Activated CD4-positive, alpha-beta T cell treated with anti-CD3 and anti-CD28 coated beads, Interleukin-2, amount 10 ng/mL, durations not matched to agents 7 days and 5 days (primary cell): ENCODE measurements around the gene NPFFR1. TPM values are rescaled to one million over a fixed set of nuclear protein-coding genes. Genes with fewer than 3 reads are reported as not detected.

ENCODE experiments used
- CTCF ChIA-PET: fragments of 350-600 bp; sonication (Branson Sonifier 250); formaldehyde crosslinking; loops from one replicate; lab custom pipeline; 2021; ENCODE audit warnings: antibody characterized with exemption; lab: Charles Lee
- POLR2A ChIA-PET: fragments of 350-600 bp; sonication (Branson Sonifier 250); formaldehyde crosslinking; loops from one replicate; lab custom pipeline; 2021; ENCODE audit warnings: antibody characterized with exemption; lab: Charles Lee
- DNase-seq: peaks from one replicate; pipeline ENCODE4 v3.0.0-alpha.2; 2020
- H3K27ac Mint-ChIP-seq: one replicate; pipeline ENCODE4 v1.8.0; 2021; ENCODE audit warnings: mild to moderate bottlenecking, moderate library complexity, mixed read lengths
- H3K27me3 Mint-ChIP-seq: one replicate; pipeline ENCODE4 v1.8.0; 2021; ENCODE audit warnings: mixed read lengths
- H3K36me3 Mint-ChIP-seq: one replicate; pipeline ENCODE4 v1.8.0; 2021; ENCODE audit warnings: low read depth, mixed read lengths
- H3K4me1 Mint-ChIP-seq: one replicate; pipeline ENCODE4 v1.8.0; 2021; ENCODE audit warnings: mixed read lengths
- H3K4me3 Mint-ChIP-seq: one replicate; pipeline ENCODE4 v1.8.0; 2021; ENCODE audit warnings: mild to moderate bottlenecking, moderate library complexity, mixed read lengths
- H3K9me3 Mint-ChIP-seq: one replicate; pipeline ENCODE4 v1.8.0; 2021; ENCODE audit warnings: mixed read lengths
- total RNA-seq, 2 experiments: library from RNA; stranded (reverse); gene quantifications; one replicate each; pipeline ENCODE4 v1.2.3, GENCODE V29; 2021

NPFFR1 gene
- total RNA-seq, 2 experiments from 2014 or later: not detected

DNA sequence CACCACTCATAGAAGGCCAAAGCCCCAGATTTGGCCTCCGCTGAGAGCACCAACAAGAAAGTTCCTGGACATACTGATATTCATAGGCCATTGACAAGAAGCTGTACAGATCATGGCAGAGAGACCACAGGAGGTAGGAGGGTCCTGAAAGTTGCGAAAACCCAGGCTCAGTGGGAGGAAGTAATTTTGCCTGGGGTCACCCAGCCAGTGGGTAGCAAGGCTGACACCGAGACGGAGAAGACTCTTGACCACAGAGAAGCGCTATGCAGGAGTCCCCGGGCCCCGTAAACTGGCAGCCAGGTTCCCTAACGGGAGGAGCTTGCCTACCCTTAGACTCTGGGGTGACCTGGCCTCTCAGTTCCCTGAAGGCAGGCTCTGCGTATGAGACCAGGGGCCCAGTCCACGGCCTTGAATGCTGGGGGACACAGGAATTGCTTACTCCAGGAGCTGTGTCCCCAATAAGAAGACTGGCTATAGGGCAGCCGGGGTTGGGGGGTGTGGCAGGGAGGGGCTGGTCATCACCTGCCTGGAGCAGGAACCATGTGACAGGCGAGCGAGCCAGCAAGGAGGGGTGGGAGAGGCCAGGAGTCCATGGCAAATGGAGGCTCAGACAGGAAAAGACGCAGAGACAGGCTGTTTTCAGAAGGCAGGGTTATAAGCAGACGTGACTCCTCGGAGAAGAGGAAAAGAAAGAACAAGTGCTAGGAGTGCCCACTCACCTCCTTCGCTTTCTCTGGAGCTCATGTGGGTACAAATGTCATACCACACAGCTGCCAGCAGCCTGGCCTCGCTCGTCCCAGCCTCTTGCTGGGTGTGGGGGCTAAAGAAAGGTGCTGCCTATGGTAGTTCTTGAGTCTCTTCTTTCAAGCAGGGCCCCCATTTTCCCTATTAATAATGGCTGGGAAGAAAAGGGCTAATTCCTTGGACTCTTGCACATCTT lies 24.6 kb upstream of the NPFFR1 start:
- no peaks in the 10 kb centered on the region for H3K9me3 Mint-ChIP-seq
- H3K36me3 Mint-ChIP-seq: no peaks in the 10 kb centered on the region
- ChIA-PET CTCF (interaction anchor here (0.7 to 1.4 kb wide), 2 partner anchors 20 to 38 kb away, joined by 4 to 5 read pairs; no protein-coding TSS in a partner anchor), POLR2A (no interaction called here)
- no peak overlapping the region for H3K27ac Mint-ChIP-seq
- no peak for DNase-seq
- H3K4me1 Mint-ChIP-seq: peaks cover 2% of the 10 kb centered on the region
- no peak overlapping the region for H3K4me3 Mint-ChIP-seq
- H3K27me3 Mint-ChIP-seq: no peaks in the 10 kb centered on the region

- no peak overlapping the region for H3K27ac Mint-ChIP-seq
- H3K27me3 Mint-ChIP-seq: no peaks in the 10 kb centered on the region
- no peaks in the 10 kb centered on the region for H3K9me3 Mint-ChIP-seq
- H3K4me3 Mint-ChIP-seq: no peak overlapping the region
- POLR2A ChIA-PET: no interaction called here
- CTCF ChIA-PET: interaction anchor here (1.4 kb wide), 1 partner anchor 39 kb away, joined by 4 read pairs; no protein-coding TSS in a partner anchor
- H3K4me1 Mint-ChIP-seq: peaks cover 2% of the 10 kb centered on the region
- H3K36me3 Mint-ChIP-seq: no peaks in the 10 kb centered on the region
- DNase-seq: no peak
Observed at GRCh38 chr10:70306886-70307520, 23.2 kb upstream of the NPFFR1 start.

DNA sequence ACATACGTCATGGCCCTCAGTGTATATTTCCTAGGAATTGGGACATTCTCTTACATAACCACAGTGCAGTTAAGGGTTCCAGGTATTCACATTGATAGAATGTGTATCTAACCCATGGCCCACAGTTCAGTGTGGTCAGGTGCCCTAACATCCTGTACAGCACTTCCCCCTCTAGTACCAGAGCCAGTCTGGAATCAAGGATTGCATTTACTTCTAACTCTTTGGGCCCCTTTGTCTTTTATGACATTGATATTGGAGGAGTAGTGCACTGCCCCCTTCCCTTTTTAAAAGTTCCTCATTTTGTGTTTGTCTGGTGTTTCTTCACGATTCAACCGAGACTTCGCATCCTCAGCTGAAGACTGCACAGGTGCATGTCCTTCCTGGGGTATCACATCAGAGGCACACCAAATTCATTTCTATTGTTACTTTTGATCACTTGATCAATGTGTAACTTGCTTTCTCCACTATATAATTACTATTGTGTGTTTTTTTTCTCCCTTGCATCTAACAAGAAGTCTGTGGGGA lies 22.4 kb upstream of the NPFFR1 start:
- H3K9me3 Mint-ChIP-seq: no peaks in the 10 kb centered on the region
- H3K36me3 Mint-ChIP-seq: no peaks in the 10 kb centered on the region
- H3K27me3 Mint-ChIP-seq: no peaks in the 10 kb centered on the region
- H3K4me3 Mint-ChIP-seq: no peak overlapping the region
- no peak for DNase-seq
- no peak overlapping the region for H3K27ac Mint-ChIP-seq
- ChIA-PET POLR2A (no interaction called here), CTCF (no interaction called here)
- H3K4me1 Mint-ChIP-seq: peaks cover 2% of the 10 kb centered on the region

- CTCF ChIA-PET: no interaction called here
- no peaks in the 10 kb centered on the region for H3K27me3 Mint-ChIP-seq
Observed at GRCh38 chr10:70303730-70304129, 19.9 kb upstream of the NPFFR1 start.

GRCh38 chr10:70302292-70302691 lies 18.5 kb upstream of the NPFFR1 start:
- H3K36me3 Mint-ChIP-seq: no peaks in the 10 kb centered on the region

More at GRCh38 chr10:70303730-70304129, 19.9 kb upstream of the NPFFR1 start:
- H3K27ac Mint-ChIP-seq: no peak overlapping the region
- POLR2A ChIA-PET: no interaction called here
- H3K4me3 Mint-ChIP-seq: no peak overlapping the region
- no peaks in the 10 kb centered on the region for H3K9me3 Mint-ChIP-seq
- no peak for DNase-seq
- no peaks in the 10 kb centered on the region for H3K36me3 Mint-ChIP-seq
- H3K4me1 Mint-ChIP-seq: peaks cover 2% of the 10 kb centered on the region

GRCh38 chr10:70300908-70301597 lies 17.2 kb upstream of the NPFFR1 start:
- Mint-ChIP-seq H3K9me3 (no peaks in the 10 kb centered on the region), H3K36me3 (no peaks in the 10 kb centered on the region), H3K27ac (no peak overlapping the region), H3K27me3 (no peaks in the 10 kb centered on the region), H3K4me3 (no peak overlapping the region), H3K4me1 (peaks cover 6% of the 10 kb centered on the region)
- no peak for DNase-seq
- POLR2A ChIA-PET: no interaction called here
- CTCF ChIA-PET: interaction anchor here (1.5 kb wide), 1 partner anchor 16 kb away, joined by 3 read pairs; no protein-coding TSS in a partner anchor

More at GRCh38 chr10:70302292-70302691, 18.5 kb upstream of the NPFFR1 start:
- no peak for DNase-seq
- POLR2A ChIA-PET: no interaction called here
- Mint-ChIP-seq H3K4me3 (no peak overlapping the region), H3K4me1 (peaks cover 2% of the 10 kb centered on the region), H3K27ac (no peak overlapping the region), H3K9me3 (no peaks in the 10 kb centered on the region), H3K27me3 (no peaks in the 10 kb centered on the region)
- CTCF ChIA-PET: interaction anchor here (0.8 kb wide), 1 partner anchor 62 kb away, joined by 3 read pairs; no protein-coding TSS in a partner anchor

GRCh38 chr10:70300461-70300860 lies 16.7 kb upstream of the NPFFR1 start:
- Mint-ChIP-seq H3K27ac (no peak overlapping the region), H3K4me1 (peaks cover 5% of the 10 kb centered on the region), H3K4me3 (no peak overlapping the region), H3K36me3 (no peaks in the 10 kb centered on the region), H3K27me3 (no peaks in the 10 kb centered on the region), H3K9me3 (no peaks in the 10 kb centered on the region)
- ChIA-PET POLR2A (no interaction called here), CTCF (interaction anchor here (1.5 kb wide), 1 partner anchor 16 kb away, joined by 3 read pairs; no protein-coding TSS in a partner anchor)
- no peak for DNase-seq

GRCh38 chr10:70299876-70300275 lies 16.1 kb upstream of the NPFFR1 start:
- Mint-ChIP-seq H3K27me3 (no peaks in the 10 kb centered on the region), H3K36me3 (no peaks in the 10 kb centered on the region), H3K9me3 (no peaks in the 10 kb centered on the region), H3K27ac (no peak overlapping the region), H3K4me1 (peaks cover 5% of the 10 kb centered on the region), H3K4me3 (no peak overlapping the region)
- ChIA-PET CTCF (no interaction called here), POLR2A (no interaction called here)
- DNase-seq: no peak

GRCh38 chr10:70298393-70298792 lies 14.6 kb upstream of the NPFFR1 start:
- ChIA-PET POLR2A (no interaction called here), CTCF (interaction anchor here (0.7 to 1.9 kb wide), 3 partner anchors 9 to 406 kb away, joined by 3 to 4 read pairs (median 3); no protein-coding TSS in a partner anchor)
- no peak for DNase-seq
- H3K4me3 Mint-ChIP-seq: no peak overlapping the region
- H3K27me3 Mint-ChIP-seq: no peaks in the 10 kb centered on the region
- H3K36me3 Mint-ChIP-seq: no peaks in the 10 kb centered on the region
- H3K4me1 Mint-ChIP-seq: peaks cover 5% of the 10 kb centered on the region
- no peaks in the 10 kb centered on the region for H3K9me3 Mint-ChIP-seq
- no peak overlapping the region for H3K27ac Mint-ChIP-seq

- Mint-ChIP-seq H3K27me3 (no peaks in the 10 kb centered on the region), H3K4me1 (peaks cover 5% of the 10 kb centered on the region), H3K4me3 (no peak overlapping the region), H3K9me3 (no peaks in the 10 kb centered on the region), H3K36me3 (no peaks in the 10 kb centered on the region), H3K27ac (no peak overlapping the region)
- DNase-seq: no peak
- ChIA-PET POLR2A (no interaction called here), CTCF (interaction anchor here (1.9 kb wide), 1 partner anchor 8 kb away, joined by 4 read pairs; no protein-coding TSS in a partner anchor)
Observed at GRCh38 chr10:70297224-70297623, 13.4 kb upstream of the NPFFR1 start.

DNA sequence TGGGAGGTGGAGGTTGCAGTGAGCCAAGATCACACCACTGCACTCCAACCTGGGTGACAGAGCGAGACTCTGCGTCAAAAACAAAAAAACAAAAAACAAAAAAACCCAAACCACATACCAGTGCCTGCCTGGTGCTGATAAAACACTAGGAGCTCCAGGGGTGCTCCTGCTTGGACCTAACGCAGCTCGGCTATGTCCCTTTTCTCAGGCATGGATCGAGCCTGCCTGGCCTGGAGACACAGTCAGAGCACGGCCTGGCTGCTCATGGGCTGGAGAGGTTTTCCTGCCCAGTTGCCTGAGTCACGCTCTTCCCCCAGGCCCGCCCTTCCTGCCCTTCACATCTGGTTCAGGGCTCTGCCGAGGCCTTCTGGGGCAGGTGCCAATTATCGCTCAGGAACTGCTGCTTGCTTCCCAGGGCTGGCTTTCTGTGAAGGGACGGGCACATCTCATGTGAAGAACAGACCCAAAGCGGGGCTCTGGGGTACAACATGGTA lies 12.6 kb upstream of the NPFFR1 start:
- CTCF ChIA-PET: no interaction called here
- no peaks in the 10 kb centered on the region for H3K36me3 Mint-ChIP-seq
- H3K27ac Mint-ChIP-seq: no peak overlapping the region
- H3K27me3 Mint-ChIP-seq: no peaks in the 10 kb centered on the region
- no peaks in the 10 kb centered on the region for H3K9me3 Mint-ChIP-seq
- POLR2A ChIA-PET: no interaction called here
- H3K4me1 Mint-ChIP-seq: peaks cover 5% of the 10 kb centered on the region
- H3K4me3 Mint-ChIP-seq: no peak overlapping the region
- no peak for DNase-seq

- Mint-ChIP-seq H3K9me3 (no peaks in the 10 kb centered on the region), H3K4me1 (peaks cover 5% of the 10 kb centered on the region), H3K27me3 (no peaks in the 10 kb centered on the region), H3K27ac (no peak overlapping the region), H3K36me3 (no peaks in the 10 kb centered on the region), H3K4me3 (no peak overlapping the region)
- POLR2A ChIA-PET: no interaction called here
- CTCF ChIA-PET: no interaction called here
- DNase-seq: no peak
Observed at GRCh38 chr10:70295926-70296325, 12.1 kb upstream of the NPFFR1 start.
